22Rv1 (cell line): Measurements from ENCODE around the gene ASIP.

ENCODE experiments used
- ZFX ChIP-seq: fragments of 450-650 bp; IDR thresholded peaks from 2 replicates; pipeline ENCODE4 v1.6.1; 2017; ENCODE audit warnings: antibody characterized with exemption, borderline replicate concordance
- TF ChIP-seq, protein P1 (sequence below): fragments of 450-650 bp; IDR thresholded peaks from 2 replicates; pipeline ENCODE4 v1.5.1; 2017; ENCODE audit warnings: mild to moderate bottlenecking

DNA sequence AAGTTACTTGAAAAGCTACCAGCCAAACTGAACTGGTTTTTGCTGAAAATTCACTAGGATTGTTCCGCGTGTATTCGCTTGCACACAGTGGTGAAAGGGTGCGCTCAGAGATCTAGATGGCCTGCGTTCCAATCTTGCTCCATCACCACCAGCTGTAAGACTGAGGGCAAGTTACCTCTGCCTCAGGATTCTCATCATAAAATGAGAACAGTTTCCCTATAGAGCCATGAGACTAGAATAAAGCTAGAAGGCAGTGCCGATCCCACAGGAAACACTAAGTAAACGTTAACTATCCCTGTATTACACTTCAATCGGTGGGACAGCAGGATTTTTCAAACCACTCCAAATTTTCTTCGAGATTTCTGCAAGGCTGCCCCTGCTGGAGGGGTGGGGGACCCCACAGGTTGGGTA is 61.1 kb downstream of the ASIP start:
- TF ChIP-seq, protein P1, sequence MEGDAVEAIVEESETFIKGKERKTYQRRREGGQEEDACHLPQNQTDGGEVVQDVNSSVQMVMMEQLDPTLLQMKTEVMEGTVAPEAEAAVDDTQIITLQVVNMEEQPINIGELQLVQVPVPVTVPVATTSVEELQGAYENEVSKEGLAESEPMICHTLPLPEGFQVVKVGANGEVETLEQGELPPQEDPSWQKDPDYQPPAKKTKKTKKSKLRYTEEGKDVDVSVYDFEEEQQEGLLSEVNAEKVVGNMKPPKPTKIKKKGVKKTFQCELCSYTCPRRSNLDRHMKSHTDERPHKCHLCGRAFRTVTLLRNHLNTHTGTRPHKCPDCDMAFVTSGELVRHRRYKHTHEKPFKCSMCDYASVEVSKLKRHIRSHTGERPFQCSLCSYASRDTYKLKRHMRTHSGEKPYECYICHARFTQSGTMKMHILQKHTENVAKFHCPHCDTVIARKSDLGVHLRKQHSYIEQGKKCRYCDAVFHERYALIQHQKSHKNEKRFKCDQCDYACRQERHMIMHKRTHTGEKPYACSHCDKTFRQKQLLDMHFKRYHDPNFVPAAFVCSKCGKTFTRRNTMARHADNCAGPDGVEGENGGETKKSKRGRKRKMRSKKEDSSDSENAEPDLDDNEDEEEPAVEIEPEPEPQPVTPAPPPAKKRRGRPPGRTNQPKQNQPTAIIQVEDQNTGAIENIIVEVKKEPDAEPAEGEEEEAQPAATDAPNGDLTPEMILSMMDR: no peak
- TF ChIP-seq ZFX: no peak
